Measurements from ENCODE around the gene DTX4.
A peak's percentile ranks its signal among the peaks of the same experiment; 100 is the strongest.

DTX4 gene

GRCh38 chr11:59191890-59192289 is 20.0 kb downstream of the DTX4 start:
- no peak for DNase-seq (ENCODE audit: low read depth, low spot score)

GRCh38 chr11:59192446-59193020 is 20.6 kb downstream of the DTX4 start:
- DNase-seq (ENCODE audit: low read depth, low spot score), result no peak

- DNase-seq (ENCODE audit: low read depth, low spot score), result no peak
Measured at GRCh38 chr11:59193587-59194130, 21.7 kb downstream of the DTX4 start.

- peak; percentile 35 for DNase-seq (ENCODE audit: low read depth, low spot score)
Measured at GRCh38 chr11:59195586-59195985, 23.7 kb downstream of the DTX4 start.

- DNase-seq (ENCODE audit: low read depth, low spot score), result no peak
Measured at GRCh38 chr11:59196777-59197176, 24.8 kb downstream of the DTX4 start.

GRCh38 chr11:59197991-59198390 is 26.1 kb downstream of the DTX4 start:
- peak; percentile 87 for DNase-seq (ENCODE audit: low read depth, low spot score)

- no peak for DNase-seq (ENCODE audit: low read depth, low spot score)
Measured at GRCh38 chr11:59198726-59199125, 26.8 kb downstream of the DTX4 start.

- no peak for DNase-seq (ENCODE audit: low read depth, low spot score)
Measured at GRCh38 chr11:59199546-59200422, 27.9 kb downstream of the DTX4 start.

- no peak for DNase-seq (ENCODE audit: low read depth, low spot score)
Measured at GRCh38 chr11:59200423-59200746, 28.5 kb downstream of the DTX4 start.

GRCh38 chr11:59201353-59201752 is 29.4 kb downstream of the DTX4 start:
- no peak for DNase-seq (ENCODE audit: low read depth, low spot score)

GRCh38 chr11:59204746-59205145 is 32.8 kb downstream of the DTX4 start:
- DNase-seq (ENCODE audit: low read depth, low spot score), result no peak

- DNase-seq (ENCODE audit: low read depth, low spot score), result no peak
Measured at GRCh38 chr11:59205648-59206047, 33.7 kb downstream of the DTX4 start.

GRCh38 chr11:59206635-59207034 is 34.7 kb downstream of the DTX4 start:
- DNase-seq (ENCODE audit: low read depth, low spot score), result peak; percentile 35

- peak; percentile 88 for DNase-seq (ENCODE audit: low read depth, low spot score)
Measured at GRCh38 chr11:59207988-59208451, 36.1 kb downstream of the DTX4 start.

- DNase-seq (ENCODE audit: low read depth, low spot score), result peak; percentile 59
Measured at GRCh38 chr11:59208956-59209355, 37.0 kb downstream of the DTX4 start.

- no peak for DNase-seq (ENCODE audit: low read depth, low spot score)
Measured at GRCh38 chr11:59212222-59212621, 40.3 kb downstream of the DTX4 start.

GRCh38 chr11:59212744-59213631 is 41.1 kb downstream of the DTX4 start, which contains the start of gene MPEG1:
Gene MPEG1, minus strand, starts transcription at chr11:59212927. Its CDS starts 62 bp downstream, at chr11:59212865.
- no peak for DNase-seq (ENCODE audit: low read depth, low spot score)

GRCh38 chr11:59214141-59214893 is 42.4 kb downstream of the DTX4 start:
- DNase-seq (ENCODE audit: low read depth, low spot score), result no peak

GRCh38 chr11:59216641-59217564 is 45.0 kb downstream of the DTX4 start:
- DNase-seq (ENCODE audit: low read depth, low spot score), result no peak

- DNase-seq (ENCODE audit: low read depth, low spot score), result no peak
Measured at GRCh38 chr11:59218319-59218718, 46.4 kb downstream of the DTX4 start.
